Liver (tissue), 9 donors: ENCODE results near the gene CCDC126. TPM values are rescaled to one million over a fixed set of nuclear protein-coding genes. Genes with fewer than 3 reads are reported as not detected.

ENCODE experiments used
- DNase-seq: peaks from one replicate; pipeline ENCODE4 v3.0.0-alpha.2; 2017; ENCODE audit warnings: low spot score
- H3K27ac ChIP-seq, 2 donors: one replicate each; pipeline ENCODE4 v1.7.0; 2013; ENCODE audit warnings: inconsistent platforms in 2 of 2, low read length in 2 of 2, control low read depth in 1 of 2, low read depth in 1 of 2, mild to moderate bottlenecking in 1 of 2
- H3K27me3 ChIP-seq, 4 donors: one replicate each; pipeline versions ENCODE4 v1.6.1 to v1.7.0; 2013; ENCODE audit warnings: low read length in 3 of 4, inconsistent platforms in 1 of 4, mild to moderate bottlenecking in 1 of 4, moderate library complexity in 1 of 4; ENCODE audit not compliant: control insufficient read depth in 4 of 4, insufficient read depth in 4 of 4
- H3K36me3 ChIP-seq, 4 donors: one replicate each; pipeline versions ENCODE4 v1.6.1 to v1.7.0; 2013; ENCODE audit warnings: low read length in 3 of 4, mild to moderate bottlenecking in 3 of 4, low read depth in 1 of 4, moderate library complexity in 1 of 4; ENCODE audit not compliant: control insufficient read depth in 4 of 4, insufficient read depth in 3 of 4
- H3K4me1 ChIP-seq, 4 donors: one replicate each; pipeline versions ENCODE4 v1.6.1 to v1.7.0; 2013; ENCODE audit warnings: low read length in 3 of 4, mild to moderate bottlenecking in 3 of 4, moderate library complexity in 1 of 4; ENCODE audit not compliant: control insufficient read depth in 4 of 4, insufficient read depth in 4 of 4
- H3K4me3 ChIP-seq, 3 donors: one replicate each; pipeline versions ENCODE4 v1.6.1 to v1.7.0; 2013; ENCODE audit warnings: low read length in 3 of 3, control low read depth in 1 of 3, low read depth in 1 of 3, mild to moderate bottlenecking in 1 of 3
- H3K9ac ChIP-seq, 2 donors: one replicate each; pipeline ENCODE4 v1.7.0; 2013; ENCODE audit warnings: low read length in 2 of 2, mild to moderate bottlenecking in 2 of 2, moderate library complexity in 2 of 2, control low read depth in 1 of 2, low read depth in 1 of 2
- H3K9me3 ChIP-seq, 4 donors: one replicate each; pipeline versions ENCODE4 v1.6.1 to v1.7.0; 2013; ENCODE audit warnings: low read length in 3 of 4; ENCODE audit not compliant: control insufficient read depth in 4 of 4
- CTCF ChIP-seq: fragments of 150-350 bp; IDR thresholded peaks from 2 replicates; pipeline ENCODE4 v1.5.1; 2017; ENCODE audit warnings: improper control_type of control experiment, low read depth, low read length; ENCODE audit not compliant: missing input control
- EGR1 ChIP-seq, 2 donors: IDR thresholded peaks; 2 replicates each; pipeline ENCODE4 v1.6.1; 2016 to 2018; ENCODE audit warnings: antibody characterized with exemption in 2 of 2, low read depth in 2 of 2
- FOXA2 ChIP-seq: IDR thresholded peaks from 2 replicates; pipeline ENCODE4 v1.6.1; 2016; ENCODE audit warnings: antibody characterized with exemption
- GABPA ChIP-seq, 2 donors: IDR thresholded peaks in 1 of 2; conservative IDR thresholded peaks in 1 of 2; 2 replicates each; pipeline ENCODE4 v1.6.1; 2016; ENCODE audit warnings: antibody characterized with exemption in 2 of 2, mild to moderate bottlenecking in 1 of 2, moderate library complexity in 1 of 2
- HNF4A ChIP-seq, 2 donors: conservative IDR thresholded peaks; 2 replicates each; pipeline ENCODE4 v1.6.1; 2016; ENCODE audit warnings: antibody characterized with exemption in 2 of 2, mild to moderate bottlenecking in 2 of 2
- MAX ChIP-seq: IDR thresholded peaks from 2 replicates; pipeline ENCODE4 v1.6.1; 2016; ENCODE audit warnings: antibody characterized with exemption
- NR2F2 ChIP-seq: IDR thresholded peaks from 2 replicates; pipeline ENCODE4 v1.6.1; 2016; ENCODE audit warnings: antibody characterized with exemption
- REST ChIP-seq: IDR thresholded peaks from 2 replicates; pipeline ENCODE4 v1.6.1; 2016; ENCODE audit warnings: antibody characterized with exemption, mild to moderate bottlenecking
- SP1 ChIP-seq: IDR thresholded peaks from 2 replicates; pipeline ENCODE4 v1.6.1; 2018; ENCODE audit warnings: antibody characterized with exemption, mild to moderate bottlenecking
- TAF1 ChIP-seq: conservative IDR thresholded peaks from 2 replicates; pipeline ENCODE4 v1.6.1; 2016; ENCODE audit warnings: antibody characterized with exemption, mild to moderate bottlenecking
- YY1 ChIP-seq: IDR thresholded peaks from 2 replicates; pipeline ENCODE4 v1.6.1; 2016; ENCODE audit warnings: antibody characterized with exemption, mild to moderate bottlenecking
- ZBTB33 ChIP-seq: IDR thresholded peaks from 2 replicates; pipeline ENCODE4 v1.6.1; 2016; ENCODE audit warnings: antibody characterized with exemption
- WGBS: extraction: QIAGEN DNeasy Blood & Tissue Kit; methylation state at CpG from one replicate; pipeline ENCODE4 v1.1.7; 2013; 5-methylcytosine and 5-hydroxymethylcytosine counted together
- polyA plus RNA-seq, 2 donors: library from polyadenylated mRNA; stranded (reverse) in 1 of 2; unstranded in 1 of 2; fragments of 200-250 nt in 1 of 2; fragments of >200 nt in 1 of 2; fragmentation: Nextera tagmentation in 1 of 2; extraction: Ambion mirVana in 1 of 2; gene quantifications; one replicate each; pipeline versions ENCODE4 v1.2.1 to v1.2.3, GENCODE V29; 2013 to 2015
- total RNA-seq, 2 donors: library from RNA; depleted of rRNA; stranded (reverse); fragments of >200 nt; gene quantifications; one replicate each; pipeline ENCODE4 v1.2.3, GENCODE V29; 2014
- donor health status: healthy.
- donor health status: healthy.
- donor health status: healthy.
- donor health status: healthy.
- donor health status: healthy.

CCDC126 gene
- total and polyA plus RNA-seq, 4 donors, result 4.8 to 11.3 (median 7.8) TPM

- no peak for TF ChIP-seq MAX
- no peak for TF ChIP-seq NR2F2
- TF ChIP-seq GABPA (IDR thresholded peaks at IDR 0.05 in 1 of 2, conservative IDR thresholded peaks at IDR 0.05 in 1 of 2), result no peak
- TF ChIP-seq YY1, result no peak
- no peak for TF ChIP-seq HNF4A (conservative IDR thresholded peaks at IDR 0.05)
These were observed 58.3 kb downstream of the CCDC126 start (continued) for GRCh38 chr7:23655433-23655832.

GRCh38 chr7:23658831-23659427, 61.7 kb downstream of the CCDC126 start:
- TF ChIP-seq SP1 (no peak), REST (no peak), CTCF (no peak), ZBTB33 (no peak), FOXA2 (no peak), MAX (no peak)
- no peaks in the 10 kb centered on the region for H3K4me1 ChIP-seq
- no peak for DNase-seq
- H3K9me3 ChIP-seq, result peaks cover 3 to 6% (median 4%) of the 10 kb centered on the region in 4 donors
- H3K27me3 ChIP-seq, result no peaks in the 10 kb centered on the region
- 85% methylated on average over 7 of the region's 7 CpGs for WGBS
- H3K4me3 ChIP-seq, result no peak overlapping the region
- no peak overlapping the region for H3K9ac ChIP-seq
- no peaks in the 10 kb centered on the region for H3K36me3 ChIP-seq
- H3K27ac ChIP-seq, result no peak overlapping the region

- no peak overlapping the region for H3K4me3 ChIP-seq
- no peaks in the 10 kb centered on the region for H3K9me3 ChIP-seq
- no peaks in the 10 kb centered on the region for H3K4me1 ChIP-seq
- TF ChIP-seq GABPA (IDR thresholded peaks at IDR 0.05 in 1 of 2, conservative IDR thresholded peaks at IDR 0.05 in 1 of 2) (no peak), CTCF (no peak), FOXA2 (no peak), EGR1 (IDR thresholded peaks at IDR 0.05; ENCODE audit: low read depth in 2 of 2) (no peak), MAX (no peak), TAF1 (no peak), YY1 (no peak)
- H3K27me3 ChIP-seq, result no peaks in the 10 kb centered on the region
- WGBS, result 94% methylated on average over 3 of the region's 3 CpGs
- H3K36me3 ChIP-seq, result no peaks in the 10 kb centered on the region
- no peak overlapping the region for H3K27ac ChIP-seq
- H3K9ac ChIP-seq, result no peak overlapping the region
- DNase-seq, result no peak
These were observed 64.2 kb downstream of the CCDC126 start for GRCh38 chr7:23661385-23661784.
